Measurements from ENCODE around the gene SOD3.

SOD3 gene

GRCh38 chr4:24780936-24781495 lies 14.4 kb upstream of the SOD3 start:
- no peak overlapping the region for H3K9ac ChIP-seq (ENCODE audit: low read length)

GRCh38 chr4:24781999-24782745 lies 13.2 kb upstream of the SOD3 start:
- Histone ChIP-seq H3K9ac (ENCODE audit: low read length) (no peak overlapping the region), H3K4me3 (ENCODE audit: low read depth, low read length, poor library complexity, severe bottlenecking) (no peak overlapping the region), H3K27me3 (ENCODE audit: insufficient read depth, low read length) (no peaks in the 10 kb centered on the region), H3K9me3 (ENCODE audit: low read length) (no peaks in the 10 kb centered on the region), H3K27ac (ENCODE audit: low read depth, low read length, poor library complexity, severe bottlenecking) (no peak overlapping the region), H3K4me1 (ENCODE audit: insufficient read depth, low read length, severe bottlenecking) (no peaks in the 10 kb centered on the region), H2AFZ (ENCODE audit: low read length) (no peak overlapping the region), H3F3A (ENCODE audit: insufficient read depth, low read length) (no peaks in the 10 kb centered on the region), H3K79me2 (ENCODE audit: insufficient read depth, low read length) (no peaks in the 10 kb centered on the region), H3K36me3 (ENCODE audit: insufficient read depth, low read length) (no peaks in the 10 kb centered on the region), H4K20me1 (ENCODE audit: insufficient read depth, low read length) (no peaks in the 10 kb centered on the region), H3K9me2 (ENCODE audit: low read depth, low read length) (no peaks in the 10 kb centered on the region), H3K4me2 (ENCODE audit: low read length) (no peak overlapping the region)
- no peak for TF ChIP-seq CTCF (IDR thresholded peaks at IDR 0.05; ENCODE audit: low read length)
- no peak for TF ChIP-seq EZH2 (IDR thresholded peaks at IDR 0.05; ENCODE audit: borderline replicate concordance, low read length)

More at GRCh38 chr4:24780936-24781495, 14.4 kb upstream of the SOD3 start:
- no peaks in the 10 kb centered on the region for H3K9me2 ChIP-seq (ENCODE audit: low read depth, low read length)
- H3K27ac ChIP-seq (ENCODE audit: low read depth, low read length, poor library complexity, severe bottlenecking) = no peak overlapping the region
- no peaks in the 10 kb centered on the region for H4K20me1 ChIP-seq (ENCODE audit: insufficient read depth, low read length)
- no peak overlapping the region for H3K4me3 ChIP-seq (ENCODE audit: low read depth, low read length, poor library complexity, severe bottlenecking)
- no peak overlapping the region for H2AFZ ChIP-seq (ENCODE audit: low read length)
- no peaks in the 10 kb centered on the region for H3K4me1 ChIP-seq (ENCODE audit: insufficient read depth, low read length, severe bottlenecking)
- no peaks in the 10 kb centered on the region for H3K79me2 ChIP-seq (ENCODE audit: insufficient read depth, low read length)
- no peaks in the 10 kb centered on the region for H3K27me3 ChIP-seq (ENCODE audit: insufficient read depth, low read length)
- no peaks in the 10 kb centered on the region for H3K36me3 ChIP-seq (ENCODE audit: insufficient read depth, low read length)
- H3K4me2 ChIP-seq (ENCODE audit: low read length) = no peak overlapping the region
- TF ChIP-seq EZH2 (IDR thresholded peaks at IDR 0.05; ENCODE audit: borderline replicate concordance, low read length) (no peak), CTCF (IDR thresholded peaks at IDR 0.05; ENCODE audit: low read length) (no peak)
- no peaks in the 10 kb centered on the region for H3F3A ChIP-seq (ENCODE audit: insufficient read depth, low read length)
- no peaks in the 10 kb centered on the region for H3K9me3 ChIP-seq (ENCODE audit: low read length)

GRCh38 chr4:24783506-24783905 lies 11.9 kb upstream of the SOD3 start:
- no peaks in the 10 kb centered on the region for H3K4me1 ChIP-seq (ENCODE audit: insufficient read depth, low read length, severe bottlenecking)
- H2AFZ ChIP-seq (ENCODE audit: low read length) = no peak overlapping the region
- H3K9me2 ChIP-seq (ENCODE audit: low read depth, low read length) = no peaks in the 10 kb centered on the region
- no peak overlapping the region for H3K4me2 ChIP-seq (ENCODE audit: low read length)
- no peaks in the 10 kb centered on the region for H3K27me3 ChIP-seq (ENCODE audit: insufficient read depth, low read length)
- no peaks in the 10 kb centered on the region for H4K20me1 ChIP-seq (ENCODE audit: insufficient read depth, low read length)
- no peaks in the 10 kb centered on the region for H3K79me2 ChIP-seq (ENCODE audit: insufficient read depth, low read length)
- H3K4me3 ChIP-seq (ENCODE audit: low read depth, low read length, poor library complexity, severe bottlenecking) = no peak overlapping the region
- no peak overlapping the region for H3K9ac ChIP-seq (ENCODE audit: low read length)
- no peak for TF ChIP-seq CTCF (IDR thresholded peaks at IDR 0.05; ENCODE audit: low read length)
- no peaks in the 10 kb centered on the region for H3F3A ChIP-seq (ENCODE audit: insufficient read depth, low read length)
- no peak overlapping the region for H3K27ac ChIP-seq (ENCODE audit: low read depth, low read length, poor library complexity, severe bottlenecking)
- H3K9me3 ChIP-seq (ENCODE audit: low read length) = no peaks in the 10 kb centered on the region
- no peaks in the 10 kb centered on the region for H3K36me3 ChIP-seq (ENCODE audit: insufficient read depth, low read length)

All from OCI-LY1 (cell line).